Skeletal muscle satellite cell (primary cell): ENCODE measurements around the gene C18orf63. TPM values are rescaled to one million over a fixed set of nuclear protein-coding genes. Genes with fewer than 3 reads are reported as not detected.

Experiments used
- H3K27me3 ChIP-seq: 2 replicates; pipeline ENCODE4 v1.7.0; 2013; ENCODE audit warnings: low read length; ENCODE audit not compliant: control insufficient read depth, insufficient read depth
- H3K36me3 ChIP-seq: 2 replicates; pipeline ENCODE4 v1.7.0; 2013; ENCODE audit warnings: mild to moderate bottlenecking, control low read depth, low read length; ENCODE audit not compliant: insufficient read depth
- H3K4me1 ChIP-seq: 2 replicates; pipeline ENCODE4 v1.7.0; 2013; ENCODE audit warnings: low read length; ENCODE audit not compliant: control insufficient read depth, insufficient read depth
- H3K4me2 ChIP-seq: 2 replicates; pipeline ENCODE4 v1.7.0; 2013; ENCODE audit warnings: mild to moderate bottlenecking, low read length
- H3K4me3 ChIP-seq: 2 replicates; pipeline ENCODE4 v1.7.0; 2013; ENCODE audit warnings: low read length
- H3K9ac ChIP-seq: 2 replicates; pipeline ENCODE4 v1.7.0; 2013; ENCODE audit warnings: mild to moderate bottlenecking, low read depth, low read length, moderate library complexity
- H3K9me3 ChIP-seq: replicated peaks from 2 replicates; pipeline ENCODE4 v1.7.0; 2013; ENCODE audit warnings: mild to moderate bottlenecking, control low read depth, low read length
- total RNA-seq: library from RNA; depleted of rRNA; stranded (reverse); fragments of >200 nt; gene quantifications from 2 replicates; pipeline ENCODE4 v1.2.3, GENCODE V29; 2012; rRNA removed

Gene C18orf63
- not detected in 2 replicates for total RNA-seq

DNA sequence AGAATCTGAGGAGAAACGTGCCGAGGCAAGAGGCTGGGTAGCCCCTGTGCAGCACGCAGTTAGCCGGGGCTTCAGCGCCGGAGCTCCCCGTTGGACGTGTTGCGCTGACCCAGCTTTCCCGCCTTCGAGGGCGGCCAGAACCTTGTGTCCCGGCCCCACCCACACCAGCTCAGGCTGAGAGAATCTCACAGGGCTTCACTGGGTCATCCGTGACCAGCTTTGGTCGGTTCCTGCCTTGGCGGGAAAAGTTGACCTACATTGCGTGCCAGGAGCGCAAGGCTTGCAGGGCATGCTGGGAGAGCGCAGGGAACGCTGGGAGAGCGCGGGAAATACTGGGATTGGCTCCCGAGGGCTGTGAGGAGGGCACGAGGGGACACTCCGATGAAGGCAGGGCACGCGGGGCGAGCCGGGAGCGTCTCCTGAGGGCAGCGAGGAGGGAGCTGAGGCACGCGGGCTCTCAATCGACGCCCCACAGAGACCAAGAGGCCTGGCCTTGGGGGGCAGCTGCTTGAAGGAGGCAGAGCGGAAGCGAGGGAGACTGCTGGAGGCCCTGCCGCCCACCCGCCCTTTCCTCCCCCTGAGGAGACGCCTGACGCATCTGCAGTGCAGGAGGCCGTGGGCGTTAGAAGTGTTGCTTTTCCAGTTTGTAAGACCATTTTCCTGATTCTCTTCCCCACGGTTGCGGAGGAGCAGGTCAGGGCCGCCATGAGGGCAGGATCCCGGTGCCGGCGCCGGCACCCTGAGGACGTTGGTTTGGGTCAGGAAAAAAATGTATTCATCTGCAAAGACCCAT is at the start of gene C18orf63:
C18orf63 (plus strand) TSS at position 376 of the 793 bp plus-strand sequence. CDS start 2,027 bp downstream, outside the sequence.
- Histone ChIP-seq H3K36me3 (no peaks in the 10 kb centered on the region), H3K4me1 (peaks cover 10% of the 10 kb centered on the region), H3K27me3 (peaks cover 10% of the 10 kb centered on the region), H3K9me3 (no peaks in the 10 kb centered on the region), H3K4me2 (peak within 1 kb of the TSS; percentile 24), H3K4me3 (no peak within 1 kb of the TSS), H3K9ac (no peak within 1 kb of the TSS)

DNA sequence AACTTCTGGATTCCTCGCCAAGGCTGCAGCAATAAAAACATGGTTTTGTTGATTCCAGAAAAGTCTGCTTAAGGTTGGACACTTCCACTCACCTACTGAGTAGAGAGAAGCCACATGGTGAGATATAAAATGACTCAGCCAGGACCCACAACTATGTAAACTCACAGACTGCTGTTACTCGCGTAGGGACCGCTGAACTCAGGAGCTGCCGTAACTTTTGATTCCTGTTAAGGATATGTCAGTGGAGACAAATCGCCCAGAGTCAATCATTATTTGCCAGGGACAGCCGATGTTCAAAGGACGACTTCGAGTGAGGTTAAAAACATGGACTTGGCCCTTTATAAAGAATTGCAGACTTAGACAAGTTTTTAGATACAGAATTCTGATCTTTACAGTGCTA is 49.5 kb upstream of the C18orf63 start:
- H3K4me1 ChIP-seq: no peaks in the 10 kb centered on the region
- no peaks in the 10 kb centered on the region for H3K9me3 ChIP-seq
- no peaks in the 10 kb centered on the region for H3K36me3 ChIP-seq
- no peak overlapping the region for H3K4me2 ChIP-seq
- no peak overlapping the region for H3K9ac ChIP-seq
- no peaks in the 10 kb centered on the region for H3K27me3 ChIP-seq
- H3K4me3 ChIP-seq: no peak overlapping the region

DNA sequence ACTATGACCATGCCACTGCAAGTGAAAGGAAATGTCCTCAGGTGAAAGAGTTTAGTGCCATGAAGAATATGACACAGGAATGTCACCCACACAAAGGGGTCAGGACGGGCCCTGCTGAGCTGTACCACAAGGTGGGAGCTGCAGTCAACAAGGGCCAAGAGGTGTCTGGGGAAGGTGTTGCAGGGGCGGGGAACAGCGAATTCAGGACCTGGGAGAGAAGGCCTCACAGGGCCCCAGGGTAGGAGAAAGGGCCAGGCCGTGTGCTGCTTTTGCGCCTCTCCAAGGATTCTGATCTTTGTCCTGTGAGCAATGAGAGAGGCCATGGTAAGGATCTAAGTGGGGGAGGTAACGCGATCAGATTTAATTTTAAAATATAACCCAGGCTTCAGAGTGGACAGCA is 47.5 kb upstream of the C18orf63 start:
- H3K4me3 ChIP-seq: no peak overlapping the region
- no peak overlapping the region for H3K4me2 ChIP-seq
- no peaks in the 10 kb centered on the region for H3K27me3 ChIP-seq
- no peaks in the 10 kb centered on the region for H3K4me1 ChIP-seq
- no peaks in the 10 kb centered on the region for H3K9me3 ChIP-seq
- no peaks in the 10 kb centered on the region for H3K36me3 ChIP-seq
- H3K9ac ChIP-seq: no peak overlapping the region

DNA sequence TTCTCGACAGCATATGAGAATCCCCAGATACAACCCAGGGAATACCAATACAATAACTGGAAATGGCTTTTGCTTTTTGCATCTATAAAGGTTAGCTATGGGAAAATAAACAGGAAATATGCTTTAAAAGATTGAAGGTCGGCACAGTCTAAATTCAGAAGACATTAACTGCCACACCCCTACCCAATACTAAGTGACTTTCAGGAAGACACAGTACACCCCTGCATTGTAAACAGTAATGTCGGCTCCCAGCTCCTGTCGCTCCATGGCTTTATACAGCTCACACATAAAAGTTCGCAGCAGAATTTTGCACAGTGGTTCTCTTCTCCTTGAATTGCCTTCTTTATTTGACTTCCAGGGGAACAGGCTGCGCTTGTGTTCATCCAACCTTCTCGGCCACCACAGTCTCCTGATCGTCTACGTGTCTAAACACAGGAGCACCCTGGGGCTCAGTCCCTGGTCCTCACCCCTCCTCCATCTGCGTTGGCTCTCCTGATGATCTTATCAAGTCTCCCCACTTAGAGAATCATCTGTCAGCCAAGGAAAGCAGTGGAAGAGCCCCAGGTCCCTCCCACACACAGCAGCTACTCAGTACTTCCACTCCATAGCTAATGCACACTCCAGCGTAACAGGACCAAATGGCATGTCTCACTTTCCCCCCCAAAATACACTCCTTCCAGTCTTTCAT is 46.6 kb upstream of the C18orf63 start:
- no peaks in the 10 kb centered on the region for H3K4me1 ChIP-seq
- no peak overlapping the region for H3K4me2 ChIP-seq
- no peaks in the 10 kb centered on the region for H3K9me3 ChIP-seq
- no peaks in the 10 kb centered on the region for H3K27me3 ChIP-seq
- no peak overlapping the region for H3K4me3 ChIP-seq
- no peaks in the 10 kb centered on the region for H3K36me3 ChIP-seq
- no peak overlapping the region for H3K9ac ChIP-seq

DNA sequence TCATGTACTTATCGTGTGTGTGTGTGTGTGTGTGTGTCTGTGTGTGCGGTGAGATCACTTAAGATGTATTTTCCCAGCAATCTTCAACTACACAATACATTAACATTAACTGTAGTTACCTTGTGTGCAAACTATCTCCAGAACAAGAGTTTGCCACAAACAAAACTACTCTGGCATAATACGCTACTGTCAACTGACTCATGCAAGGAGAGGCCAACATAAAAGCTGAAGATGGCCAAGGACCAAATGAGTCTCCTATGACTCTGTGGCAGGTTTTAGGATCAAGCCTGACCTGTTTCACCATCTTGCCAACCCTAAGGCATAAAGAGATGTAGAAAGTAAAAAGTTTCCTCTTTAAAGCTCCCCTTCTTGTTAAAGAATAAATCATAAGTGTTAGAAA is 44.0 kb upstream of the C18orf63 start:
- H3K27me3 ChIP-seq: no peaks in the 10 kb centered on the region
- no peaks in the 10 kb centered on the region for H3K36me3 ChIP-seq
- H3K9ac ChIP-seq: no peak overlapping the region
- H3K4me2 ChIP-seq: no peak overlapping the region
- H3K4me3 ChIP-seq: no peak overlapping the region
- no peaks in the 10 kb centered on the region for H3K4me1 ChIP-seq
- H3K9me3 ChIP-seq: no peaks in the 10 kb centered on the region

DNA sequence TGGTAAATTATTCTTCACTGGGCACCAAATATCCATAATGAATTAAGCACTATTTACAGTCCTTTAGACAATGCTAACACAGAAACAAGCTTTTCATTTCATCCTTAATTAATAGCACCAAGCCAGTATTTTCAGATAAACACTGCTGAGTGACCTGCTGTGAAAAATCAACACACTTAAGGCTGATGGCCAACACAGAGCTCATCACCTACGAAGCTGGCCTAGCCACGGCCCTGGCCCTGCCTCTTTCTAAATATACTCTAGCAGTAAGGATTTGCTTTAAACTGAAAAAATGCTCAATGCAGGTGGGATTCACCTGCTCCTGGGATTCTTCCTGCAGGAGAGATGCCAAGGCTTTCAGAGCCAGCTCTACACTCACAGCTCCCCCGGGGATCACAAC is 42.2 kb upstream of the C18orf63 start:
- Histone ChIP-seq H3K36me3 (no peaks in the 10 kb centered on the region), H3K9me3 (no peaks in the 10 kb centered on the region), H3K9ac (no peak overlapping the region), H3K27me3 (no peaks in the 10 kb centered on the region), H3K4me3 (no peak overlapping the region), H3K4me1 (no peaks in the 10 kb centered on the region), H3K4me2 (no peak overlapping the region)

DNA sequence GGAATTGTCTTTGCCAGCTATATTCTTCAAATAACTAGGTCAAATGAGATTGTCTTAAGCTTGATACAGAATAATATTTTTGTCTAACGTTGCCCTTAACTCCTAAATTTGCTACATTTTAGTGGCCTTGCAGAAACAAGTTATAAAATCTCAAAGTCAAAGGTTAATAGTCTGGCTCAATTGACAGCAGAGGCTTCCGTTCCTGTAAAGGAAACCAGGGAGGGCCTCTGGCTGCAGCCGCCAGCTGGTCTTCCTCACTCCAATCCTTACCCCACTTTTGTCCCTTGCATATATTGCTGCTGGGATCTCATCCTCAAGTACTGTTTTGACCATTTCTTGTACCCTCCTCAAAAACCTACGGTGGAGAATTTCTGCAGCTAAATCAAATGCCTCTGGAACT is 40.9 kb upstream of the C18orf63 start:
- Histone ChIP-seq H3K9ac (no peak overlapping the region), H3K4me2 (no peak overlapping the region), H3K4me1 (no peaks in the 10 kb centered on the region), H3K27me3 (no peaks in the 10 kb centered on the region), H3K9me3 (no peaks in the 10 kb centered on the region), H3K4me3 (no peak overlapping the region), H3K36me3 (no peaks in the 10 kb centered on the region)

DNA sequence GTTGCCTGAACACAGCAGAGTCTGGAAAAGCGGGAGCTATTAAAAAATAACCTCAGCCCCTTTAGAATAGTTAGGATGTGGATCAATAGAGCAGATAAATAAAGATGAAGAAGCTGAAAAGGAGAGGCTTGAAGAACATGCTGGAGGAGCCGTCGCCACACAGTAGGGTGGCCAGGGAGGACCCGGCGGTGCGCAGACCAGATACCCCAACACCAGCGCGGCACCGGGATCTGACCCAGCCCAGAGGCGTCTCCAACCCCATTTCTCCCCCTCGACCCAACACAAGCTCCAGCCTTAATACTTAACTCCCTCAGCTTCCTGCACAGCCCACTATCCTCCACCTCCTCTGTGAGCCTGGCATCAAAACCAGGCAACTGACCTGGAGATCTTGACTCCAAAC is 39.9 kb upstream of the C18orf63 start:
- no peaks in the 10 kb centered on the region for H3K9me3 ChIP-seq
- no peak overlapping the region for H3K4me2 ChIP-seq
- no peaks in the 10 kb centered on the region for H3K27me3 ChIP-seq
- H3K4me3 ChIP-seq: no peak overlapping the region
- H3K4me1 ChIP-seq: no peaks in the 10 kb centered on the region
- no peaks in the 10 kb centered on the region for H3K36me3 ChIP-seq
- no peak overlapping the region for H3K9ac ChIP-seq

DNA sequence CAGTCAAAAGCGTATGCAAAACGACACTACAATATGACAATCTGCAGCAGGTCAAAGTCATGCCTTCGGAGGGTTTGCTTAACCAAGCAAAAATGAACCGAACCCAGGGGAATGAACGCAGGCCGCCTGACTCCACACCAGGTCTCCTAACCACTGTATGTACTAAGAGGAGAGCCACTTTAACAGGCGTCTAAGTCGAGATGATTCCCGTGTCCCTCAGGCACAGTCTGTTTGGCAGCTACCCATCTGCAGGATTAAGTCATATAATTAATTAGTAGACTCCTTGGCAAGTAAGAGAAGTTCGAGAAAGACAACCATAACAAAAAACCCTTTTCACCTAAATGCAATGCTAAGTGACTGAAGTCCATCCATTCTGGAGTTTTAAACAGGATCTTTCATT is 39.0 kb upstream of the C18orf63 start:
- H3K4me1 ChIP-seq: no peaks in the 10 kb centered on the region
- H3K4me2 ChIP-seq: no peak overlapping the region
- no peaks in the 10 kb centered on the region for H3K27me3 ChIP-seq
- no peak overlapping the region for H3K9ac ChIP-seq
- no peaks in the 10 kb centered on the region for H3K9me3 ChIP-seq
- H3K36me3 ChIP-seq: no peaks in the 10 kb centered on the region
- H3K4me3 ChIP-seq: no peak overlapping the region

DNA sequence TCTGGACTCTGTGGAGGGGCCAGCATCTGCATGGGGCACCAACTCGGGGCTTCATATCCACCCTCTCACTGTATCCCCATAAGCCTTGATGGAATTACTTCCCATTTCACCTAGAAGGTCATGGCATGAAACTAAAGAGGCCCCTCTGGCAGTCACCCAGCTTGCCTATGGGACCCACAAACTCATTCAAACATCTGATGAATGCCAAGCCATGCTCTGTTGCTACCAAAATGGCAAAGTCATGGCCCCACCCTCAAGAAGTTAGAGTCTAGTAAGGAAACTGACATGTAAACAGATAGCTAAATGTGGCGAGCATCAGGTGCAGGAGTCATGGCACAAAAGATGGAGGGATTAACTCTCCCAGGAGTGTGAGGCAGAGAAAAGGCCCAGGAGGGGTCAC is 38.3 kb upstream of the C18orf63 start:
- Histone ChIP-seq H3K9me3 (no peaks in the 10 kb centered on the region), H3K4me3 (no peak overlapping the region), H3K27me3 (no peaks in the 10 kb centered on the region), H3K4me1 (no peaks in the 10 kb centered on the region), H3K9ac (no peak overlapping the region), H3K36me3 (no peaks in the 10 kb centered on the region), H3K4me2 (no peak overlapping the region)

DNA sequence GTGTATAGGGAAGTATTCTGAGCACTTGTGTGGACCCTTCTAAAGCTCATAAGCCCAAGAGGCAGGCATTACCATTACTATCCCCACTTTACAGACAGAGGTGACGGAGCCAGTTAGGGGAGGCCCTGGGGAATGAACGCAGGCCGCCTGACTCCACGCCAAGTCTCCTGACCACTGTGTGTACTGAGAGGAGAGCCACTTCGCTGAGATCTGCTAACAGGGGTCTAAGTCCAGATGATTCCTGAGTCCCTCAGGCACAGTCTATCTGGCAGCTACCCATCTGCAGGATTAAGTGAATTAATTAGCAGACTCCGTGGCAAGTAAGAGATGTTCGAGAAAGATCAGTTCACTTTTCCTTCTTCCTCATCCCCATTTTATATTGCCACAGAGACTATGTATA is 37.6 kb upstream of the C18orf63 start:
- H3K27me3 ChIP-seq: no peaks in the 10 kb centered on the region
- no peak overlapping the region for H3K9ac ChIP-seq
- H3K4me2 ChIP-seq: no peak overlapping the region
- no peaks in the 10 kb centered on the region for H3K4me1 ChIP-seq
- no peaks in the 10 kb centered on the region for H3K9me3 ChIP-seq
- no peaks in the 10 kb centered on the region for H3K36me3 ChIP-seq
- H3K4me3 ChIP-seq: no peak overlapping the region

DNA sequence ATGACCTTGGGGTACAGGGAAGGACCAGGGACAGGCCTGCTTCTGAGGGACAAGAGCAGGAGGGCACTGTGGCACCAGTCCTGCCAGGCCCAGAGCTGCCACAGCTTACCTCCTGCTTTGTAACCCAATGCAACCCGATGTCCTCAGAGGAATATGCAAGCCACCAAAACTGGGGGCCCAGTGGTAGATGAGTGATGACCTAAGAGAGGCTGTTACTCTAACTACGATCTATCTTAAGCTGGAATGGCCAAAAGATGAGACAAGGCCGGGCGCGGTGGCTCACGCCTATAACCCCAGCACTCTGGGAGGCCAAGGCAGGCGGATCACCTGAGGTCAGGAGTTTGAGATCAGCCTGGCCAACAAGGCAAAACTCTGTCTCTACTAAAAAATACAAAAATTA is 36.7 kb upstream of the C18orf63 start:
- H3K4me1 ChIP-seq: no peaks in the 10 kb centered on the region
- H3K9ac ChIP-seq: no peak overlapping the region
- no peaks in the 10 kb centered on the region for H3K36me3 ChIP-seq

More for the DNA sequence above, 36.7 kb upstream of the C18orf63 start:
- Histone ChIP-seq H3K4me3 (no peak overlapping the region), H3K4me2 (no peak overlapping the region), H3K27me3 (no peaks in the 10 kb centered on the region), H3K9me3 (no peaks in the 10 kb centered on the region)
